GM23338 (cell line): ENCODE data around the gene KLHDC1. TPM values are rescaled to one million over a fixed set of nuclear protein-coding genes. Genes with fewer than 3 reads are reported as not detected.

Experiments
- ATAC-seq: fragments of 200-7000 bp; cut with Tn5 transposase; 3 replicates; pipeline ENCODE4 v1.9.1; 2020
- DNase-seq: peaks from one replicate; pipeline ENCODE4 v3.0.0-alpha.2; 2015; ENCODE audit warnings: low spot score
- H2AFZ ChIP-seq: fragments of 200-600 bp; sonication (generic); 2 replicates; pipeline ENCODE4 v1.8.0; 2016; ENCODE audit warnings: antibody characterized with exemption, mild to moderate bottlenecking, moderate library complexity
- H3F3A ChIP-seq: fragments of 200-600 bp; sonication (generic); replicated peaks from 2 replicates; pipeline ENCODE4 v1.8.0; 2017; ENCODE audit warnings: antibody characterized with exemption, mixed run types, low read depth
- H3K27ac ChIP-seq: fragments of 200-600 bp; sonication (generic); 2 replicates; pipeline ENCODE4 v1.6.1; 2016; ENCODE audit warnings: low read depth
- H3K27me3 ChIP-seq: fragments of 200-600 bp; sonication (generic); 2 replicates; pipeline ENCODE4 v1.8.0; 2016; ENCODE audit warnings: mild to moderate bottlenecking, mixed run types, moderate library complexity; ENCODE audit not compliant: insufficient read depth
- H3K36me3 ChIP-seq: fragments of 200-600 bp; sonication (generic); 2 replicates; pipeline ENCODE4 v1.8.0; 2016; ENCODE audit warnings: mild to moderate bottlenecking; ENCODE audit not compliant: insufficient read depth
- H3K4me1 ChIP-seq: fragments of 200-600 bp; sonication (generic); 2 replicates; pipeline ENCODE4 v1.8.0; 2016; ENCODE audit warnings: mild to moderate bottlenecking, moderate library complexity; ENCODE audit not compliant: insufficient read depth
- H3K4me2 ChIP-seq: fragments of 200-600 bp; sonication (generic); 2 replicates; pipeline ENCODE4 v1.7.1; 2017; ENCODE audit warnings: mixed run types
- H3K4me3 ChIP-seq: fragments of 200-600 bp; sonication (generic); 2 replicates; pipeline ENCODE4 v1.6.1; 2016; ENCODE audit warnings: mixed run types
- H3K79me2 ChIP-seq: fragments of 200-600 bp; sonication (generic); replicated peaks from 2 replicates; pipeline ENCODE4 v1.8.0; 2017; ENCODE audit warnings: mild to moderate bottlenecking; ENCODE audit not compliant: insufficient read depth
- H3K9me2 ChIP-seq: fragments of 200-600 bp; sonication (generic); 2 replicates; pipeline ENCODE4 v1.8.0; 2017; ENCODE audit not compliant: insufficient read depth
- H4K20me1 ChIP-seq: fragments of 200-600 bp; sonication (generic); replicated peaks from 2 replicates; pipeline ENCODE4 v1.8.0; 2017; ENCODE audit warnings: mild to moderate bottlenecking; ENCODE audit not compliant: insufficient read depth
- H3K27ac Mint-ChIP-seq: 2 replicates; pipeline ENCODE4 v1.8.0; 2020; ENCODE audit warnings: inconsistent platforms, mild to moderate bottlenecking, moderate library complexity, mixed read lengths
- H3K27me3 Mint-ChIP-seq: 3 replicates; pipeline ENCODE4 v1.8.0; 2022; ENCODE audit warnings: low read depth, mild to moderate bottlenecking, moderate library complexity, mixed read lengths, inconsistent platforms; ENCODE audit not compliant: insufficient read depth, poor library complexity
- H3K36me3 Mint-ChIP-seq: 3 replicates; pipeline ENCODE4 v1.8.0; 2021; ENCODE audit warnings: low read depth, mild to moderate bottlenecking, inconsistent platforms, moderate library complexity, mixed read lengths
- H3K4me1 Mint-ChIP-seq: 3 replicates; pipeline ENCODE4 v1.8.0; 2020; ENCODE audit warnings: mild to moderate bottlenecking, inconsistent platforms, mixed read lengths
- H3K4me3 Mint-ChIP-seq: 3 replicates; pipeline ENCODE4 v1.8.0; 2021; ENCODE audit warnings: moderate library complexity, mild to moderate bottlenecking, inconsistent platforms, mixed read lengths
- H3K9me3 Mint-ChIP-seq: 3 replicates; pipeline ENCODE4 v1.8.0; 2020; ENCODE audit warnings: moderate library complexity, mild to moderate bottlenecking, inconsistent platforms, mixed read lengths
- CREB1 ChIP-seq: fragments of 250-450 bp; sonication (Bioruptor Pico); IDR thresholded peaks from 2 replicates; pipeline ENCODE4 v1.5.0; 2020; ENCODE audit warnings: low read depth, mild to moderate bottlenecking, moderate library complexity
- EZH2 ChIP-seq: fragments of 200-600 bp; sonication (generic); IDR thresholded peaks from one replicate; pipeline ENCODE4 v1.8.0; 2017; ENCODE audit warnings: antibody characterized with exemption, mild to moderate bottlenecking, low read depth; ENCODE audit not compliant: unreplicated experiment
- EZH2phosphoT487 ChIP-seq: fragments of 200-600 bp; sonication (generic); IDR thresholded peaks from one replicate; pipeline ENCODE4 v1.8.1; 2018; ENCODE audit warnings: antibody characterized with exemption; ENCODE audit not compliant: unreplicated experiment
- JUNB ChIP-seq: IDR thresholded peaks from one replicate; pipeline ENCODE4 v1.6.1; 2016; ENCODE audit warnings: antibody characterized with exemption; ENCODE audit not compliant: unreplicated experiment
- STAT1 ChIP-seq: IDR thresholded peaks from one replicate; pipeline ENCODE4 v1.6.1; 2016; ENCODE audit warnings: antibody characterized with exemption; ENCODE audit not compliant: unreplicated experiment
- ZNF462 ChIP-seq: fragments of 250-450 bp; sonication (Bioruptor Pico); IDR thresholded peaks from 2 replicates; pipeline ENCODE4 v1.5.0; 2020; ENCODE audit warnings: mild to moderate bottlenecking, moderate library complexity
- polyA plus RNA-seq: library from polyadenylated mRNA; unstranded; fragments of >200 nt; fragmentation: Nextera tagmentation; extraction: Ambion mirVana; gene quantifications from 2 replicates; pipeline ENCODE4 v1.2.1, GENCODE V29; 2016
- total RNA-seq: library from RNA; depleted of rRNA; stranded (reverse); fragments of >200 nt; shearing (Covaris generic); gene quantifications from 2 replicates; pipeline ENCODE4 v1.2.3, GENCODE V29; 2014

KLHDC1 gene
- total and polyA plus RNA-seq, 2 experiments from 2014 or later, result 4.0 TPM; not detected in 1

- TF ChIP-seq ZNF462 (CRISPR knock-in tag) (no peak), EZH2phosphoT487 (no peak), STAT1 (no peak)
These were observed 9.8 kb downstream of the KLHDC1 start (continued) for GRCh38 chr14:49702725-49703124.

DNA sequence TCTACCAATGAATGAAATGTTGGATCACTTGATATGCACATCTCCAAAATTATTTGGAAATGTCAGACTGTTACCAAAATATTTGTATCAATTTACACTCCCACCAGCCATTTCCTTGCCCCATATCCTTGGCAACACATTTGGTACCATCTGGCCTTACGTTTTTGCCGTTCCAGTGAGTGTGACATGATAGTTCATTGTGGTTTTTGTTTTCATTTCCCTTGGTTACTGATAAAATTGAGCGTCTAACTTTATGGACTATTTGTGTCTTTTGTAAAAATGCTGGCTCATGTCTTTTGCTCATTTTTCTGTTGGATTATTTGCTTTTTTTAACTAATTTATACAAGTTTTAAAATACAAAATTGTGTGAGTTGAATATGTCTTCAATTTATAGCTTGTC is 11.0 kb downstream of the KLHDC1 start:
- peaks cover 10% of the 10 kb centered on the region for H3K4me1 ChIP-seq
- no peak overlapping the region for H3K27ac ChIP-seq
- no peaks in the 10 kb centered on the region for H3F3A ChIP-seq
- no peaks in the 10 kb centered on the region for H3K27me3 Mint-ChIP-seq
- H2AFZ ChIP-seq, result no peak overlapping the region
- no peaks in the 10 kb centered on the region for H3K27me3 ChIP-seq
- H3K9me3 Mint-ChIP-seq, result no peaks in the 10 kb centered on the region
- H3K9me2 ChIP-seq, result no peaks in the 10 kb centered on the region
- no peak overlapping the region for H3K4me3 ChIP-seq
- H3K36me3 ChIP-seq, result no peaks in the 10 kb centered on the region
- H3K36me3 Mint-ChIP-seq, result no peaks in the 10 kb centered on the region
- ATAC-seq, result no peak
- no peak overlapping the region for H3K4me3 Mint-ChIP-seq
- H3K4me1 Mint-ChIP-seq, result peaks cover 11% of the 10 kb centered on the region; the same call in 2 of the 3 replicates
- H4K20me1 ChIP-seq, result no peaks in the 10 kb centered on the region
- H3K4me2 ChIP-seq, result no peak overlapping the region
- H3K79me2 ChIP-seq, result no peaks in the 10 kb centered on the region
- H3K27ac Mint-ChIP-seq, result no peak overlapping the region
- DNase-seq, result no peak
- TF ChIP-seq JUNB (no peak), CREB1 (CRISPR knock-in tag) (no peak), EZH2phosphoT487 (no peak), STAT1 (no peak), EZH2 (no peak), ZNF462 (CRISPR knock-in tag) (no peak)
